Measurements from ENCODE around the gene PPP2R5D.

PPP2R5D gene

DNA sequence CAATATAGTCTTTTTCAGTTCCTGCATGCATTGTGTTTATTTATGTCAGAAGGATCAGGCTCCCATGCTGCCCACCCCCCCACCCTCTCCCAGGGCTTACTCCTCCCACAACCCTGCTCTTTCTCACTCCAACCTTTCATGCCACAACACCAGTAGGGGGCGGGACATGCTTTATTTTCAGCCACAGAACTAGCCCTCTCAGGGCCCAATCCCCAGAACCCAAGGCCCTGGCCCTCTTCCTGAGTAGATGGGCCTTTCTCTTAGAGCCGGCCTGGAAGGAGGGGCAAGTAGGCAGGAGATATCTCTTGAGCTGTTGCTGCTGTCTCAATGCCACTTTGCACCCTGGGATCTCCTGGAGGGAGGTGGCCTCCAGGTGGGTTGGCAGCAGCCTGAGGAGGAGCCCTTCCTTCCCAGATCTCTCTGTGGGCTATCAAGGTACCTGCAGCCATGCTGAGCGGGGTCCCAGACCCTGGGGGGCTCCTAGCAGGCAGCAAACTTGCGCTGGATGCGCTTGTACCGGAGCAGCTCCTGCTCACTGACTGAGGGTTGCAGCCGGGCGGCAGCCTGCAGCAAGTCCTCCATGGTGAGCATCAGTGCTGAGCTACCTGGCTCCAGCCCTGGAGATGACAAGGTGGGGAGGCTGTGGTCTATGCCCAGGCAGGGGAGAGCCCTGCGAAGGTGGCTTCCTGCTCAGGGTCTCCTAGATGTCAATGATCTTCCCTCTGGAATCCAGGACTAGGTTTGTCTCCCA is 20.3 kb upstream of the PPP2R5D start:
- DNase-seq (ENCODE audit: low read depth) = no peak
- H3K4me3 ChIP-seq (ENCODE audit: low read depth, low read length) = no peak overlapping the region
- TF ChIP-seq, protein P1, sequence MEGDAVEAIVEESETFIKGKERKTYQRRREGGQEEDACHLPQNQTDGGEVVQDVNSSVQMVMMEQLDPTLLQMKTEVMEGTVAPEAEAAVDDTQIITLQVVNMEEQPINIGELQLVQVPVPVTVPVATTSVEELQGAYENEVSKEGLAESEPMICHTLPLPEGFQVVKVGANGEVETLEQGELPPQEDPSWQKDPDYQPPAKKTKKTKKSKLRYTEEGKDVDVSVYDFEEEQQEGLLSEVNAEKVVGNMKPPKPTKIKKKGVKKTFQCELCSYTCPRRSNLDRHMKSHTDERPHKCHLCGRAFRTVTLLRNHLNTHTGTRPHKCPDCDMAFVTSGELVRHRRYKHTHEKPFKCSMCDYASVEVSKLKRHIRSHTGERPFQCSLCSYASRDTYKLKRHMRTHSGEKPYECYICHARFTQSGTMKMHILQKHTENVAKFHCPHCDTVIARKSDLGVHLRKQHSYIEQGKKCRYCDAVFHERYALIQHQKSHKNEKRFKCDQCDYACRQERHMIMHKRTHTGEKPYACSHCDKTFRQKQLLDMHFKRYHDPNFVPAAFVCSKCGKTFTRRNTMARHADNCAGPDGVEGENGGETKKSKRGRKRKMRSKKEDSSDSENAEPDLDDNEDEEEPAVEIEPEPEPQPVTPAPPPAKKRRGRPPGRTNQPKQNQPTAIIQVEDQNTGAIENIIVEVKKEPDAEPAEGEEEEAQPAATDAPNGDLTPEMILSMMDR (IDR thresholded peaks at IDR 0.05; ENCODE audit: control insufficient read depth, extremely low read depth, insufficient read depth) = peak; percentile 32

DNA sequence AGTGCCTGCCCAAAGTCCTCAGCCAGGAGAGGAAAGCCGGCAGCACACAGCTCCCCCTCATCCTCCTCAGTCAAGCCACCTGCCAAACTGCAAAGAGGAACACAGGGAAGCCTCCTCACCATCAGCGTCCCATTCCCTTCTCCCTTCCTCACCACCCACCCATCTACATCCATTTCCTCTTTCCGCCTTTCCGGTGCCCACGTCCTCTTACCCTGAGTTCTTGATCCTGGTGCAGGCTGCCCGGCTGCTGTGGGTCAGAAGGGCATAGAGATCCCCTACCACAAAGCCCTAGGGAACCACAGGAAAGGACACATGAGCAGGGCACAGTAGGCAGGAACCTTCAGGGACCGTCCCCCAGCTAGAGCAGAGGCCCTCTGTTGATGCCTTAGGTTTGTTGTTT is 17.8 kb upstream of the PPP2R5D start:
- H3K4me3 ChIP-seq (ENCODE audit: low read depth, low read length) = no peak overlapping the region
- DNase-seq (ENCODE audit: low read depth) = no peak
- TF ChIP-seq, protein P1 (IDR thresholded peaks at IDR 0.05; ENCODE audit: control insufficient read depth, extremely low read depth, insufficient read depth) = no peak

DNA sequence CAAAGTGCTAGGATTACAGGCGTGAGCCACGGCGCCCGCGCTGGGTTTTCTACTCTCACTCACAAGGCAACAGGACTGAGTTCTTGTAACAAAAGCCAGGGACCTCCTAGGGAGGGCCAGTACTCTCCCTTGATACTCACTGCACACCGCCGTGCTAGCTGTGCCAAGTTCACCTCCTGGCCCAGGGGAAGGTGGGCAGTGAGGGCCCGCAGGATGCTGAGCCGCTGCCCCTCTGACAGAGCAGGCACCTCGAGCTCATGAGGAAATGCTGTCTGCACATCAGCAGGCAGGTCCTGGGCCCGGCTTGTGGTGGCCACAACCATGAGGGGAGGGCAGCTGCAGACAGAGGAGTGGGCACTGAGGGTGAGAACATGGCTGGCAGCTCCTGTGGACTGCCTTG is 17.1 kb upstream of the PPP2R5D start:
- TF ChIP-seq, protein P1 (IDR thresholded peaks at IDR 0.05; ENCODE audit: control insufficient read depth, extremely low read depth, insufficient read depth) = no peak
- no peak overlapping the region for H3K4me3 ChIP-seq (ENCODE audit: low read depth, low read length)

DNA sequence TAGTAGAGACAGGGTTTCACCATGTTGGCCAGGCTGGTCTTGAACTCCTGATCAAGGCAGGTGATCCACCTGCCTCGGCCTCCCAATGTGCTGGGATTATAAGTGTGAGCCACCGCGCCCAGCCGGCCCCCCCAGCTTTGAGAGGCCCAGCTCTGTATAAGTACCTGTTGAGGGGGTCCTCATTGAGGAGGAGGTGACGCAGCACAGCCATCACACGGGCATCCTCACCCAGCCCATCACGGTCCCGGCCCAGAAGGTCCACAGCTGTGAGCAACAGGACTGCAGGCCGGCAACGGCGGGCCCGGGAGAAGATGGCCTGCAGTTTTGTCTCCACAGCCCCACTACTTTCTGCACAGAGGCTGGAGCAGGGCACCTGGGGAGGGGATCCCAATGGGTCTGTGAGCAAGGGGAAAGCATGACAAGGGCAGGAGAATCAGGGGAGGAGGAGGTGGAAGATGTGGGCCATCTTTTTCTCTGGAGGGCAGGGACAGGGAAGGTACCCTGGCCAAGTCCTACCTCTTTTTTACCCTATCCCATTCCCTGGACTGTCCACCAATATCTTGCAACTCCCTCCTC is 16.2 kb upstream of the PPP2R5D start:
- H3K4me3 ChIP-seq (ENCODE audit: low read depth, low read length) = no peak overlapping the region
- TF ChIP-seq, protein P1 (IDR thresholded peaks at IDR 0.05; ENCODE audit: control insufficient read depth, extremely low read depth, insufficient read depth) = no peak
- no peak for DNase-seq (ENCODE audit: low read depth)

More for the DNA sequence above, 17.1 kb upstream of the PPP2R5D start:
- DNase-seq (ENCODE audit: low read depth) = no peak

DNA sequence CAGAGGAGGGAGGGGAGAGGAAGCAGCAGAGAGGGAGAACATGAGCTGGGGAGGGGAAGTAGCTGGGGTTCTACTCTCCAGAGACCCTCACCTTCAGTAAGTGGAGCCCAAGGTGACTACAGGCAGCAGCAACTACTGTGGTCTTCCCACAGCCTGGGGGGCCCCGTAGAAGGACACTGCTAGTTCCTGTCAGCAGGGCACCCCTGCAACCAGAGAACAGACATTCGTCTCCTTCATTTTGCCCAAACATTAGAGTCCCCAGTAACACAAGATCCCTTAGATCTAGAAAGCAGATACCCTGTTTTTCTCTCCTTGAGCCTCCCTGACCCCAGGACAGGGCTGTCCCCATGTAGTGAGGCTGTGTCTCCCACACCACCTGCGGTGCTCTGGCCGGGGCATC is 15.6 kb upstream of the PPP2R5D start:
- no peak overlapping the region for H3K4me3 ChIP-seq (ENCODE audit: low read depth, low read length)
- TF ChIP-seq, protein P1 (IDR thresholded peaks at IDR 0.05; ENCODE audit: control insufficient read depth, extremely low read depth, insufficient read depth) = no peak
- no peak for DNase-seq (ENCODE audit: low read depth)

DNA sequence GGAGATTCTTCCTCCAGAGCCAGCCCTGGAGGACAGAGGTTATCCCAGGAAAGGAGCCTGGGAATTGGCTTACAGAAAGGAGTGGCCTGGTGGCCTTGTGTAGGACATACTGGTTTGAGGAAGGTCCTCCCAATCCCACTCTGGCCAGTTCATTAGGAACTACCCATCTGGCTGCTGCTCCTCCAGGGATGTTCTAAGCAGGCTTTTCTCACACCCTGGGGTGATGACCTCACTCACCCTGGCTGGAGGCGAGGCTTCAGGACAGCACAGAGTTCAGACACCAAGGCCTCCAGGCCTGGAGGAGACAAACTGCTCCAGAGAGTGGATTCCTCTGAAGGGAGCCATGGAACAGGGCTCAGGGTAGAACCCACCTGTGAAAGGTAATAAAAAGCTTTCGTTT is 14.9 kb upstream of the PPP2R5D start:
- no peak overlapping the region for H3K4me3 ChIP-seq (ENCODE audit: low read depth, low read length)
- TF ChIP-seq, protein P1 (IDR thresholded peaks at IDR 0.05; ENCODE audit: control insufficient read depth, extremely low read depth, insufficient read depth) = no peak
- DNase-seq (ENCODE audit: low read depth) = no peak
